Esophagus squamous epithelium (tissue), 4 donors: Measurements from ENCODE around the gene TAAR6.
"Not testable (repeated sequence)": the region's sequence is repeated elsewhere in the genome, so short reads cannot be mapped to it uniquely, and the experiment has no call there.

Experiments
- POLR2A ChIP-seq, 4 donors: fragments of 450-650 bp; IDR thresholded peaks; one replicate each; pipeline ENCODE4 v1.6.1; 2017; ENCODE audit warnings: antibody characterized with exemption in 4 of 4, mild to moderate bottlenecking in 4 of 4, moderate library complexity in 3 of 4
- TF ChIP-seq, protein P1 (sequence below), 6 experiments: fragments of 450-650 bp in 4 of 6; fragments of 200-600 bp in 2 of 6; sonication (generic) in 2 of 6; IDR thresholded peaks; one replicate each; pipeline ENCODE4 v1.5.1; 2016 to 2019; ENCODE audit warnings: antibody characterized with exemption in 6 of 6, mild to moderate bottlenecking in 4 of 6, moderate library complexity in 4 of 6

DNA sequence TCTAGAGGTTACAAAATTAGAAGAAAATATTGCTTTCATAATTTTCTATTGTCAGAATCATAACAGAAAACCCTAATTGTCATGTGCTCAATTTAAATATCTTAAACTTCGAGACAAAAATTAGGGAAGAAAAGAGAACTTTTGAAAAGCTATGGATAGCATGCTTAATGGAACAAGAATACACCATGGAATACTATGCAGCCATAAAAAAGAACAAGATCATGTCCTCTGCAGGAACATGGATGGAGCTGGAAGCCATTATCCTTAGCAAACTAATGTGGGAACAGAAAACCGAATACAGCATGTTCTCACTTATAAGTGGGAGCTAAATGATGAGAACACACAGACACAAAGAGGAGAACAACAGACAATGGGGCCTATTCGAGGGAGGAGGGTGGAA lies 10.0 kb upstream of the TAAR6 start:
- TF ChIP-seq, protein P1, sequence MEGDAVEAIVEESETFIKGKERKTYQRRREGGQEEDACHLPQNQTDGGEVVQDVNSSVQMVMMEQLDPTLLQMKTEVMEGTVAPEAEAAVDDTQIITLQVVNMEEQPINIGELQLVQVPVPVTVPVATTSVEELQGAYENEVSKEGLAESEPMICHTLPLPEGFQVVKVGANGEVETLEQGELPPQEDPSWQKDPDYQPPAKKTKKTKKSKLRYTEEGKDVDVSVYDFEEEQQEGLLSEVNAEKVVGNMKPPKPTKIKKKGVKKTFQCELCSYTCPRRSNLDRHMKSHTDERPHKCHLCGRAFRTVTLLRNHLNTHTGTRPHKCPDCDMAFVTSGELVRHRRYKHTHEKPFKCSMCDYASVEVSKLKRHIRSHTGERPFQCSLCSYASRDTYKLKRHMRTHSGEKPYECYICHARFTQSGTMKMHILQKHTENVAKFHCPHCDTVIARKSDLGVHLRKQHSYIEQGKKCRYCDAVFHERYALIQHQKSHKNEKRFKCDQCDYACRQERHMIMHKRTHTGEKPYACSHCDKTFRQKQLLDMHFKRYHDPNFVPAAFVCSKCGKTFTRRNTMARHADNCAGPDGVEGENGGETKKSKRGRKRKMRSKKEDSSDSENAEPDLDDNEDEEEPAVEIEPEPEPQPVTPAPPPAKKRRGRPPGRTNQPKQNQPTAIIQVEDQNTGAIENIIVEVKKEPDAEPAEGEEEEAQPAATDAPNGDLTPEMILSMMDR (IDR thresholded peaks at IDR 0.05): not testable (repeated sequence)
- TF ChIP-seq POLR2A (IDR thresholded peaks at IDR 0.05): not testable (repeated sequence)
